Neuronal stem cell (in vitro differentiated cells): ENCODE results near the gene SLC17A9.

Source experiments
- DNase-seq: peaks from one replicate; pipeline ENCODE4 v3.0.0-alpha.2; 2013; ENCODE audit warnings: low spot score
- H2AFZ ChIP-seq: one replicate; pipeline ENCODE4 v1.6.1; 2013; ENCODE audit warnings: mild to moderate bottlenecking, low read length, inconsistent platforms
- H2AK5ac ChIP-seq: 2 replicates; pipeline ENCODE4 v1.6.1; 2013; ENCODE audit warnings: low read depth, mild to moderate bottlenecking, inconsistent platforms, low read length, moderate library complexity, mixed read lengths
- H2BK120ac ChIP-seq: 2 replicates; pipeline ENCODE4 v1.6.1; 2013; ENCODE audit warnings: low read depth, mild to moderate bottlenecking, inconsistent platforms, low read length, moderate library complexity, mixed read lengths
- H2BK12ac ChIP-seq: one replicate; pipeline ENCODE4 v1.6.1; 2013; ENCODE audit warnings: low read length, inconsistent platforms
- H2BK15ac ChIP-seq: 2 replicates; pipeline ENCODE4 v1.6.1; 2013; ENCODE audit warnings: mild to moderate bottlenecking, low read length, inconsistent platforms, mixed read lengths
- H2BK5ac ChIP-seq: one replicate; pipeline ENCODE4 v1.6.1; 2013; ENCODE audit warnings: inconsistent platforms, mild to moderate bottlenecking, low read length, moderate library complexity
- H3K14ac ChIP-seq: one replicate; pipeline ENCODE4 v1.6.1; 2013; ENCODE audit warnings: low read length, inconsistent platforms
- H3K18ac ChIP-seq: 2 replicates; pipeline ENCODE4 v1.6.1; 2013; ENCODE audit warnings: low read length, inconsistent platforms
- H3K23ac ChIP-seq: 2 replicates; pipeline ENCODE4 v1.6.1; 2013; ENCODE audit warnings: low read depth, mild to moderate bottlenecking, mixed read lengths, low read length, inconsistent platforms; ENCODE audit not compliant: poor library complexity
- H3K27ac ChIP-seq: replicated peaks from 3 replicates; pipeline ENCODE4 v1.5.1; 2013; ENCODE audit warnings: low read length, inconsistent platforms
- H3K27me3 ChIP-seq, 3 experiments: 2 replicates each; pipeline ENCODE4 v1.6.1; 2013; ENCODE audit warnings: low read length in 3 of 3, mild to moderate bottlenecking in 2 of 3, inconsistent platforms in 1 of 3, low read depth in 1 of 3, mixed read lengths in 1 of 3, moderate library complexity in 1 of 3; ENCODE audit not compliant: control insufficient read depth in 3 of 3, insufficient read depth in 3 of 3
- H3K36me3 ChIP-seq, 2 donors: replicated peaks in 1 of 2; 2 replicates each; pipeline ENCODE4 v1.6.1; 2013; ENCODE audit warnings: low read length in 2 of 2; ENCODE audit not compliant: control insufficient read depth in 2 of 2, insufficient read depth in 2 of 2
- H3K4ac ChIP-seq: 2 replicates; pipeline ENCODE4 v1.6.1; 2013; ENCODE audit warnings: inconsistent platforms, mild to moderate bottlenecking, low read length, moderate library complexity
- H3K4me1 ChIP-seq, 2 donors: 1 replicate in 1 of 2; 2 replicates in 1 of 2; pipeline ENCODE4 v1.6.1; 2013; ENCODE audit warnings: low read length in 2 of 2, low read depth in 1 of 2; ENCODE audit not compliant: control insufficient read depth in 2 of 2, insufficient read depth in 1 of 2
- H3K4me2 ChIP-seq: one replicate; pipeline ENCODE4 v1.6.1; 2013; ENCODE audit warnings: mild to moderate bottlenecking, low read length, inconsistent platforms; ENCODE audit not compliant: insufficient read depth, poor library complexity, severe bottlenecking
- H3K4me3 ChIP-seq, 2 donors: 2 replicates each; pipeline ENCODE4 v1.5.1; 2013; ENCODE audit warnings: low read length in 2 of 2, mild to moderate bottlenecking in 2 of 2, inconsistent platforms in 1 of 2, moderate library complexity in 1 of 2
- H3K79me1 ChIP-seq: one replicate; pipeline ENCODE4 v1.6.1; 2013; ENCODE audit warnings: low read depth, mild to moderate bottlenecking, inconsistent platforms, low read length, moderate library complexity
- H3K9ac ChIP-seq: one replicate; pipeline ENCODE4 v1.6.1; 2013; ENCODE audit warnings: mild to moderate bottlenecking, low read depth, low read length, inconsistent platforms; ENCODE audit not compliant: poor library complexity
- H3K9me3 ChIP-seq, 2 donors: replicated peaks in 1 of 2; 2 replicates each; pipeline versions ENCODE3 to v1.6.1; 2013; ENCODE audit warnings: low read length in 2 of 2, mild to moderate bottlenecking in 2 of 2, inconsistent platforms in 1 of 2, low read depth in 1 of 2, mixed read lengths in 1 of 2, moderate library complexity in 1 of 2; ENCODE audit not compliant: control insufficient read depth in 2 of 2, insufficient read depth in 1 of 2
- H4K8ac ChIP-seq: one replicate; pipeline ENCODE4 v1.6.1; 2013; ENCODE audit warnings: low read depth, mild to moderate bottlenecking, inconsistent platforms, low read length, moderate library complexity
- H4K91ac ChIP-seq: one replicate; pipeline ENCODE4 v1.6.1; 2013; ENCODE audit warnings: low read length, low read depth, mild to moderate bottlenecking, inconsistent platforms; ENCODE audit not compliant: poor library complexity
- WGBS, 2 donors: extraction: QIAGEN DNeasy Blood & Tissue Kit; methylation state at CpG; one replicate each; pipeline ENCODE4 v1.1.7; 2013; ENCODE audit warnings: missing lambda C conversion rate in 2 of 2, mixed read lengths in 1 of 2; ENCODE audit not compliant: insufficient read length in 2 of 2, insufficient replicate concordance in 1 of 2; ENCODE audit errors: extremely low coverage in 2 of 2; 5-methylcytosine and 5-hydroxymethylcytosine counted together

The SLC17A9 gene

GRCh38 chr20:62956387-62957135 lies 4.1 kb downstream of the SLC17A9 start:
- no peak overlapping the region for H3K4me2 ChIP-seq
- WGBS, 2 donors: no CpG with 5 or more reads among the region's 25 CpGs
- peak overlapping the region; percentile 17 for H3K23ac ChIP-seq
- no peak overlapping the region for H2AFZ ChIP-seq
- peaks cover 0 to 5% of the 10 kb centered on the region in 2 donors for H3K9me3 ChIP-seq
- peak overlapping the region; percentile 75 for H2BK15ac ChIP-seq
- H3K4me1 ChIP-seq: peaks cover 18 to 21% of the 10 kb centered on the region in 2 donors
- no peak overlapping the region for H3K4me3 ChIP-seq
- no peak overlapping the region for H4K91ac ChIP-seq
- peak overlapping the region; percentile 90 for H2BK12ac ChIP-seq
- H3K4ac ChIP-seq: no peak overlapping the region
- peak overlapping the region; percentile 66 for H2BK5ac ChIP-seq
- no peak for DNase-seq
- H3K18ac ChIP-seq: peak overlapping the region; percentile 76
- H4K8ac ChIP-seq: no peak overlapping the region
- peaks cover 6% of the 10 kb centered on the region for H3K79me1 ChIP-seq
- peaks cover 0 to 4% of the 10 kb centered on the region in 2 donors for H3K36me3 ChIP-seq
- peaks cover 0 to 3% (median 0%) of the 10 kb centered on the region in 3 experiments for H3K27me3 ChIP-seq
- H2BK120ac ChIP-seq: peak overlapping the region; percentile 94
- no peak overlapping the region for H3K27ac ChIP-seq
- peak overlapping the region; percentile 38 for H3K14ac ChIP-seq
- peak overlapping the region; percentile 77 for H3K9ac ChIP-seq
- peak overlapping the region; percentile 86 for H2AK5ac ChIP-seq

GRCh38 chr20:62957136-62958117 lies 4.9 kb downstream of the SLC17A9 start:
- H3K9me3 ChIP-seq: peaks cover 0 to 5% of the 10 kb centered on the region in 2 donors
- peak overlapping the region; percentile 19 for H4K8ac ChIP-seq
- H3K4me3 ChIP-seq: peak overlapping the region in 1 of 2 donors; percentile 70
- peak overlapping the region; percentile 86 for H2AK5ac ChIP-seq
- H3K27ac ChIP-seq: no peak overlapping the region
- no peak overlapping the region for H4K91ac ChIP-seq
- H2BK5ac ChIP-seq: peak overlapping the region; percentile 24
- peaks cover 0 to 3% (median 0%) of the 10 kb centered on the region in 3 experiments for H3K27me3 ChIP-seq
- peak overlapping the region; percentile 97 for H3K14ac ChIP-seq
- H2BK12ac ChIP-seq: peak overlapping the region; percentile 99
- H3K4me1 ChIP-seq: peaks cover 18 to 20% of the 10 kb centered on the region in 2 donors
- WGBS, 2 donors: no CpG with 5 or more reads among the region's 36 CpGs
- peak overlapping the region; percentile 64 for H2BK15ac ChIP-seq
- H3K4me2 ChIP-seq: peak overlapping the region; percentile 2
- H2BK120ac ChIP-seq: peak overlapping the region; percentile 83
- H3K79me1 ChIP-seq: peaks cover 6% of the 10 kb centered on the region
- peaks cover 0 to 4% of the 10 kb centered on the region in 2 donors for H3K36me3 ChIP-seq
- H3K4ac ChIP-seq: peak overlapping the region; percentile 11
- peak overlapping the region; percentile 60 for H3K9ac ChIP-seq
- H2AFZ ChIP-seq: no peak overlapping the region
- DNase-seq: no peak
- peak overlapping the region; percentile 85 for H3K23ac ChIP-seq
- peak overlapping the region; percentile 76 for H3K18ac ChIP-seq

- Histone ChIP-seq H3K4ac (no peak overlapping the region), H2AK5ac (peak overlapping the region; percentile 74), H4K8ac (no peak overlapping the region), H2BK15ac (peak overlapping the region; percentile 64), H3K79me1 (peaks cover 4% of the 10 kb centered on the region), H3K4me3 (no peak overlapping the region), H3K27me3 (peaks cover 0 to 4% (median 0%) of the 10 kb centered on the region in 3 experiments), H2BK12ac (no peak overlapping the region), H3K4me1 (peaks cover 13 to 15% of the 10 kb centered on the region in 2 donors), H3K14ac (no peak overlapping the region), H3K9me3 (peaks cover 0 to 5% of the 10 kb centered on the region in 2 donors), H3K23ac (no peak overlapping the region), H2AFZ (peak overlapping the region; percentile 33), H2BK5ac (no peak overlapping the region), H3K27ac (no peak overlapping the region), H3K9ac (no peak overlapping the region), H2BK120ac (no peak overlapping the region), H4K91ac (peak overlapping the region; percentile 22), H3K18ac (peak overlapping the region; percentile 11), H3K4me2 (no peak overlapping the region), H3K36me3 (peaks cover 0 to 4% of the 10 kb centered on the region in 2 donors)
- DNase-seq: no peak
- WGBS, 2 donors: no CpG with 5 or more reads among the region's 10 CpGs
Observed at GRCh38 chr20:62958388-62959100, 6.0 kb downstream of the SLC17A9 start.
